BLaER1 treated with 17β-estradiol and CSF1 and Interleukin-3, amounts not matched to agents 10 nM and 100 nM (cell line): ENCODE results near the gene PTPN14.

Source experiments
- H3K27ac ChIP-seq, 11 experiments: shearing (Covaris generic); formaldehyde crosslinking; 2 replicates each; pipeline ENCODE4 v1.8.1; 2022
- H3K27me3 ChIP-seq, 11 experiments: shearing (Covaris generic); formaldehyde crosslinking; 2 replicates each; pipeline ENCODE4 v1.8.1; 2022
- H3K36me3 ChIP-seq, 11 experiments: shearing (Covaris generic); formaldehyde crosslinking; 2 replicates each; pipeline ENCODE4 v1.8.1; 2022
- H3K4me1 ChIP-seq, 10 experiments: shearing (Covaris generic); formaldehyde crosslinking; 2 replicates each; pipeline ENCODE4 v1.8.1; 2022
- H3K4me2 ChIP-seq, 11 experiments: shearing (Covaris generic); formaldehyde crosslinking; 2 replicates each; pipeline ENCODE4 v1.8.1; 2022
- H3K4me3 ChIP-seq, 10 experiments: shearing (Covaris generic); formaldehyde crosslinking; 2 replicates each; pipeline ENCODE4 v1.8.1; 2022
- H3K9ac ChIP-seq, 11 experiments: shearing (Covaris generic); formaldehyde crosslinking; 2 replicates each; pipeline ENCODE4 v1.8.1; 2022
- H3K9me3 ChIP-seq, 11 experiments: shearing (Covaris generic); formaldehyde crosslinking; replicated peaks in 1 of 11; 2 replicates each; pipeline ENCODE4 v1.8.1; 2022
- H4K20me1 ChIP-seq, 11 experiments: shearing (Covaris generic); formaldehyde crosslinking; 2 replicates each; pipeline ENCODE4 v1.8.1; 2022
- Cebpa-rat ChIP-seq, 11 experiments: shearing (Covaris generic); IDR thresholded peaks; 2 replicates each; pipeline ENCODE4 v1.8.1; 2022

The PTPN14 gene

GRCh38 chr1:214300149-214300780 is 251.1 kb downstream of the PTPN14 start:
- no peak overlapping the region for H3K27ac ChIP-seq
- H3K4me3 ChIP-seq = no peak overlapping the region
- H3K36me3 ChIP-seq = peaks cover 0 to 6% (median 0%) of the 10 kb centered on the region in 11 experiments; a peak in 5 of 22 replicates
- TF ChIP-seq Cebpa-rat (IDR thresholded peaks at IDR 0.05) = no peak
- H3K27me3 ChIP-seq = no peaks in the 10 kb centered on the region
- H4K20me1 ChIP-seq = peaks cover 0 to 35% (median 7%) of the 10 kb centered on the region in 11 experiments; a peak in 7 of 22 replicates
- H3K9me3 ChIP-seq = peaks cover 0 to 14% (median 4%) of the 10 kb centered on the region in 11 experiments; a peak in 4 of 22 replicates
- H3K9ac ChIP-seq = no peak overlapping the region
- peaks cover 29 to 76% (median 55%) of the 10 kb centered on the region in 10 experiments for H3K4me1 ChIP-seq
- H3K4me2 ChIP-seq = no peak overlapping the region
